KMS-11 (cell line): ENCODE data around the gene PBX3.
A peak's percentile ranks its signal among the peaks of the same experiment; 100 is the strongest.

Source experiments
- H2AFZ ChIP-seq: fragments of 200-600 bp; sonication (generic); 2 replicates; pipeline ENCODE4 v1.6.1; 2016; ENCODE audit warnings: antibody characterized with exemption, mixed run types, low read depth
- H3K27ac ChIP-seq: fragments of 200-600 bp; sonication (generic); 2 replicates; pipeline ENCODE4 v1.6.1; 2016; ENCODE audit warnings: mild to moderate bottlenecking, mixed run types
- H3K27me3 ChIP-seq: fragments of 200-600 bp; sonication (generic); 2 replicates; pipeline ENCODE4 v1.6.1; 2017; ENCODE audit warnings: mild to moderate bottlenecking, low read depth, mixed run types, moderate library complexity; ENCODE audit not compliant: insufficient read depth
- H3K36me3 ChIP-seq: fragments of 200-600 bp; sonication (generic); 2 replicates; pipeline ENCODE4 v1.6.1; 2017; ENCODE audit warnings: mild to moderate bottlenecking, mixed run types; ENCODE audit not compliant: insufficient read depth
- H3K4me1 ChIP-seq: fragments of 200-600 bp; sonication (generic); 2 replicates; pipeline ENCODE4 v1.6.1; 2016; ENCODE audit warnings: mild to moderate bottlenecking, low read depth, mixed run types; ENCODE audit not compliant: poor library complexity, severe bottlenecking
- H3K4me2 ChIP-seq: fragments of 200-600 bp; sonication (generic); 2 replicates; pipeline ENCODE4 v1.7.0; 2016; ENCODE audit warnings: mild to moderate bottlenecking, mixed run types
- H3K4me3 ChIP-seq: fragments of 200-600 bp; sonication (generic); IDR thresholded peaks from 2 replicates; pipeline ENCODE4 v1.6.1; 2017; ENCODE audit warnings: low read depth, low read length, mixed read lengths; ENCODE audit not compliant: insufficient read depth
- H3K79me2 ChIP-seq: fragments of 200-600 bp; sonication (generic); 2 replicates; pipeline ENCODE4 v1.6.1; 2016; ENCODE audit warnings: low read depth, mixed run types; ENCODE audit not compliant: insufficient read depth
- H3K9ac ChIP-seq: fragments of 200-600 bp; sonication (generic); 2 replicates; pipeline ENCODE4 v1.6.1; 2016; ENCODE audit warnings: mild to moderate bottlenecking, mixed run types
- H4K20me1 ChIP-seq: fragments of 200-600 bp; sonication (generic); 2 replicates; pipeline ENCODE4 v1.6.1; 2016; ENCODE audit warnings: mild to moderate bottlenecking, mixed run types; ENCODE audit not compliant: insufficient read depth
- TF ChIP-seq, protein P1 (sequence below): fragments of 200-600 bp; sonication (generic); conservative IDR thresholded peaks from 2 replicates; pipeline ENCODE4 v1.6.1; 2017; ENCODE audit warnings: low read depth, mild to moderate bottlenecking, antibody characterized with exemption, low read length, moderate library complexity, mixed read lengths

The PBX3 gene

GRCh38 chr9:125742657-125743056 is 4.5 kb upstream of the PBX3 start:
- Histone ChIP-seq H3K27ac (no peak overlapping the region), H4K20me1 (no peaks in the 10 kb centered on the region), H3K4me2 (no peak overlapping the region), H3K4me3 (no peak overlapping the region), H3K9ac (no peak overlapping the region), H2AFZ (no peak overlapping the region), H3K27me3 (no peaks in the 10 kb centered on the region), H3K4me1 (peaks cover 8% of the 10 kb centered on the region), H3K36me3 (no peaks in the 10 kb centered on the region), H3K79me2 (peaks cover 5% of the 10 kb centered on the region)
- TF ChIP-seq, protein P1, sequence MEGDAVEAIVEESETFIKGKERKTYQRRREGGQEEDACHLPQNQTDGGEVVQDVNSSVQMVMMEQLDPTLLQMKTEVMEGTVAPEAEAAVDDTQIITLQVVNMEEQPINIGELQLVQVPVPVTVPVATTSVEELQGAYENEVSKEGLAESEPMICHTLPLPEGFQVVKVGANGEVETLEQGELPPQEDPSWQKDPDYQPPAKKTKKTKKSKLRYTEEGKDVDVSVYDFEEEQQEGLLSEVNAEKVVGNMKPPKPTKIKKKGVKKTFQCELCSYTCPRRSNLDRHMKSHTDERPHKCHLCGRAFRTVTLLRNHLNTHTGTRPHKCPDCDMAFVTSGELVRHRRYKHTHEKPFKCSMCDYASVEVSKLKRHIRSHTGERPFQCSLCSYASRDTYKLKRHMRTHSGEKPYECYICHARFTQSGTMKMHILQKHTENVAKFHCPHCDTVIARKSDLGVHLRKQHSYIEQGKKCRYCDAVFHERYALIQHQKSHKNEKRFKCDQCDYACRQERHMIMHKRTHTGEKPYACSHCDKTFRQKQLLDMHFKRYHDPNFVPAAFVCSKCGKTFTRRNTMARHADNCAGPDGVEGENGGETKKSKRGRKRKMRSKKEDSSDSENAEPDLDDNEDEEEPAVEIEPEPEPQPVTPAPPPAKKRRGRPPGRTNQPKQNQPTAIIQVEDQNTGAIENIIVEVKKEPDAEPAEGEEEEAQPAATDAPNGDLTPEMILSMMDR: no peak

DNA sequence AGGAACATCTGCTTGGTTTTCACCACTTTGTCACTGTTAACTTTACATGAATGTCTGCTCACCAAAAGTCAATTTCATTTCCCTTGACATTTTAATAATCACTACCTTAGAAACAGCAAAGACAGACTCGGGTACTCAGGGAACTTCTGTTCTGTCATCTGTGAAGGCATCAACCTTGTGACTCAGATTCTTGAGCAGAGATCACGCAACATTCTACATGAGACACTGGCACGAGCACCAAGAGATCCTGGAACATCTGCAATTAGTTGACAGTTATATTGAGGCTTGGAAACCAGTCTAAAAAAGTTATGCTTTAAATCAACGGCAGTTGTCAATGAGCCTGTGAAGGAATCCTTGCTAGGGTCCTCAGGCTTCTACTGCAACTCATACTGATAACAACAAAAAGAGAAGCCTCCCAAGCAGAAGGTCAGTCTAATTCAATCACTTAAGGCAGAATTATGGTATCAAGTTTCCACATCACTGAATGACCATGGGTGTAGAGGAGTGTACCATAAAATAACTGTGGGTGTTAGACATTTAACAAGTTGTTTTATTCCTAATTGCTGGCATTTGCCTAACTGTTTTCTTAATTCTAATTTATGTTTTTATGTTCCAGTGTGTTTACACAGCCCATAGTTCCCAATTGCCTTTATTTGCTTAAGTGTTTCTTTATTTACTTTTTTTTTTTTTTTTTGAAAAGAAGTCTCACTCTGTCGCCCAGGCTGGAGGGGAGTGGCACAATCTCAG is 3.3 kb upstream of the PBX3 start:
- Histone ChIP-seq H4K20me1 (no peaks in the 10 kb centered on the region), H3K9ac (no peak overlapping the region), H3K36me3 (peaks cover 3% of the 10 kb centered on the region; the same call in 1 of the 2 replicates), H3K4me1 (peaks cover 8% of the 10 kb centered on the region), H3K27me3 (no peaks in the 10 kb centered on the region), H2AFZ (no peak overlapping the region), H3K4me2 (no peak overlapping the region), H3K27ac (no peak overlapping the region), H3K79me2 (peaks cover 17% of the 10 kb centered on the region), H3K4me3 (no peak overlapping the region)
- TF ChIP-seq, protein P1: no peak

DNA sequence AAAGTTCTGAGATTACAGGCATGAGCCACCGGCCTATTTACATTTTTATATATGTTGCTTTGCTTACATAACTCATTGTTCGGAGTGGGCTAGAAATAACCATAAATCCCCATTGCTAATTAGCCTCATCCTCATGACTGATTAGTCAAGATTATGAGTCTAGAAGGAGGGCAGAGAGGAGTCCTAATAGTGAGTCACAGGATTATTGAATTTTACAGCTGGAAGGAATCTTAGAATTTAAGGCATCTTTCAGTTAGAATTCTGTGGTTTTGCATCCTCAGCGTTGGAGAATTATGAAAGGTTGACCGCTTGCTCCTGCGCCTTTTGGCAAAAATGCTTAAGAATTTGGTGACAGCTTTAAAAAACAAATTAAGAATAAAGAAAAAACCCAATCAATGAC is 2.6 kb upstream of the PBX3 start:
- no peak overlapping the region for H3K9ac ChIP-seq
- no peaks in the 10 kb centered on the region for H4K20me1 ChIP-seq
- H3K4me3 ChIP-seq: no peak overlapping the region
- peaks cover 11% of the 10 kb centered on the region; the same call in 1 of the 2 replicates for H3K36me3 ChIP-seq
- TF ChIP-seq, protein P1: no peak
- no peak overlapping the region for H2AFZ ChIP-seq
- peaks cover 8% of the 10 kb centered on the region for H3K4me1 ChIP-seq
- H3K4me2 ChIP-seq: no peak overlapping the region; the same call in 1 of the 2 replicates
- peaks cover 24% of the 10 kb centered on the region for H3K79me2 ChIP-seq
- no peak overlapping the region for H3K27ac ChIP-seq
- no peaks in the 10 kb centered on the region for H3K27me3 ChIP-seq

DNA sequence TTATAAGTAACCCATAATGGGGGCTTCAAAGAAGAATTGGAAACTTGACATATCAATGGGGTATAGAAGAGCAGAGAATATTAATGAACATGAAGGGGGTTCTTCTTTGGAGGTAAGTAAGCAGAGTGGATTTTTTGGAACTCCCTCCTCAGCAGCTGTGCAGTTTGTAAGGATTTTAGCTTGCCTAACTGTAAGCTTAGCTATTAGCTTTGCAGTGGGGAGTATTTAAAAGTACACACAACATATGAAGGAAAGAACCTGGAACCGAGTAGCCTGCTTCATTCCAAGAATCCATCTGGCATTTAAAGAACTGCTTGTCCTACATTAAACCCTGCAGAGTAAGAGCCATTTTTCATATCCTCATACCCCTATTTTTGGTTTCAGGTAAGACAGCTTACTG is 2.2 kb upstream of the PBX3 start:
- H3K79me2 ChIP-seq: peaks cover 28% of the 10 kb centered on the region
- H3K4me3 ChIP-seq: no peak overlapping the region
- H2AFZ ChIP-seq: peak overlapping the region; percentile 45; the same call in 1 of the 2 replicates
- H3K27me3 ChIP-seq: no peaks in the 10 kb centered on the region
- no peaks in the 10 kb centered on the region for H4K20me1 ChIP-seq
- H3K4me1 ChIP-seq: peaks cover 8% of the 10 kb centered on the region
- TF ChIP-seq, protein P1: no peak
- H3K36me3 ChIP-seq: peaks cover 13% of the 10 kb centered on the region; the same call in 1 of the 2 replicates
- no peak overlapping the region for H3K27ac ChIP-seq
- H3K4me2 ChIP-seq: peak overlapping the region; percentile 57
- no peak overlapping the region for H3K9ac ChIP-seq
